IMR-90 (cell line): ENCODE measurements around the gene HOXD12. TPM values are rescaled to one million over a fixed set of nuclear protein-coding genes. Genes with fewer than 3 reads are reported as not detected.

Source experiments
- ATAC-seq: fragments of 200-7000 bp; cut with Tn5 transposase; 2 replicates; pipeline ENCODE4 v1.9.1; 2020; ENCODE audit warnings: low read depth, mild to moderate bottlenecking, moderate library complexity
- BruUV-seq: library from RNA; stranded (reverse); fragments of 400-500 nt; replicated peaks from 2 replicates; lab custom pipeline; 2021; lab: Mats Ljungman, UMichigan
- CTCF ChIA-PET: fragments of 300-600 bp; formaldehyde crosslinking; extraction: SDS; loops from one replicate; lab custom pipeline; 2021; ENCODE audit warnings: antibody characterized with exemption; lab: Yijun Ruan, JAX
- POLR2A ChIA-PET: fragments of 300-600 bp; sonication (Branson Sonifier 250); formaldehyde crosslinking; loops from one replicate; lab custom pipeline; 2022; ENCODE audit warnings: antibody characterized with exemption; ENCODE audit not compliant: unreplicated experiment; lab: Charles Lee
- DNase-seq: peaks from one replicate; pipeline ENCODE4 v3.0.0; 2013
- H2AFZ ChIP-seq: replicated peaks from 2 replicates; pipeline ENCODE3; 2013; ENCODE audit warnings: low read length, mild to moderate bottlenecking; ENCODE audit not compliant: poor library complexity
- H2AK5ac ChIP-seq: 2 replicates; pipeline ENCODE4 v1.6.1; 2013; ENCODE audit warnings: low read depth, low read length, inconsistent platforms
- H2AK9ac ChIP-seq: replicated peaks from 2 replicates; pipeline ENCODE3; 2013; ENCODE audit warnings: mild to moderate bottlenecking, low read depth, low read length, moderate library complexity; ENCODE audit not compliant: poor library complexity
- H2BK120ac ChIP-seq: 2 replicates; pipeline ENCODE4 v1.6.1; 2013; ENCODE audit warnings: low read depth, low read length, inconsistent platforms
- H2BK15ac ChIP-seq: 3 replicates; pipeline ENCODE4 v1.6.1; 2013; ENCODE audit warnings: low read depth, low read length, inconsistent platforms
- H2BK20ac ChIP-seq: 2 replicates; pipeline ENCODE4 v1.6.1; 2013; ENCODE audit warnings: low read depth, mild to moderate bottlenecking, inconsistent platforms, low read length, moderate library complexity
- H2BK5ac ChIP-seq: 2 replicates; pipeline ENCODE4 v1.6.1; 2013; ENCODE audit warnings: mild to moderate bottlenecking, low read depth, low read length, inconsistent platforms; ENCODE audit not compliant: poor library complexity, severe bottlenecking
- H3K14ac ChIP-seq: replicated peaks from 2 replicates; pipeline ENCODE4 v1.6.1; 2013; ENCODE audit warnings: low read depth, low read length, inconsistent platforms
- H3K18ac ChIP-seq: 2 replicates; pipeline ENCODE4 v1.6.1; 2013; ENCODE audit warnings: low read depth, low read length, control low read depth
- H3K23ac ChIP-seq: 2 replicates; pipeline ENCODE4 v1.6.1; 2013; ENCODE audit warnings: low read depth, low read length, inconsistent platforms
- H3K27ac ChIP-seq: 2 replicates; pipeline ENCODE4 v1.5.1; 2013; ENCODE audit warnings: mild to moderate bottlenecking, control low read depth, low read length; ENCODE audit not compliant: insufficient read depth
- H3K27me3 ChIP-seq: 2 replicates; pipeline ENCODE4 v1.6.1; 2013; ENCODE audit warnings: low read length; ENCODE audit not compliant: control insufficient read depth, insufficient read depth
- H3K36me3 ChIP-seq: 2 replicates; pipeline ENCODE4 v1.6.1; 2013; ENCODE audit warnings: low read length, mixed read lengths; ENCODE audit not compliant: control insufficient read depth, insufficient read depth
- H3K4ac ChIP-seq: 2 replicates; pipeline ENCODE4 v1.6.1; 2013; ENCODE audit warnings: low read depth, low read length, inconsistent platforms
- H3K4me1 ChIP-seq: 2 replicates; pipeline ENCODE4 v1.6.1; 2013; ENCODE audit warnings: low read length, mixed read lengths; ENCODE audit not compliant: control insufficient read depth, insufficient read depth
- H3K4me2 ChIP-seq: 2 replicates; pipeline ENCODE4 v1.6.1; 2013; ENCODE audit warnings: low read depth, mild to moderate bottlenecking, control low read depth, low read length, moderate library complexity
- H3K4me3 ChIP-seq: 2 replicates; pipeline ENCODE4 v1.5.1; 2013; ENCODE audit warnings: low read depth, mild to moderate bottlenecking, control low read depth, low read length, moderate library complexity; ENCODE audit not compliant: insufficient read depth
- H3K56ac ChIP-seq: 2 replicates; pipeline ENCODE4 v1.6.1; 2013; ENCODE audit warnings: low read length, inconsistent platforms; ENCODE audit not compliant: insufficient read depth; ENCODE audit errors: extremely low read depth
- H3K79me1 ChIP-seq, 2 experiments: 2 replicates each; pipeline ENCODE4 v1.6.1; 2013; ENCODE audit warnings: low read length in 2 of 2, inconsistent platforms in 1 of 2, low read depth in 1 of 2
- H3K9ac ChIP-seq: 2 replicates; pipeline ENCODE4 v1.6.1; 2013; ENCODE audit warnings: low read depth, low read length, control low read depth
- H3K9me1 ChIP-seq: 2 replicates; pipeline ENCODE4 v1.6.1; 2013; ENCODE audit warnings: low read length, inconsistent platforms; ENCODE audit not compliant: insufficient read depth
- H3K9me3 ChIP-seq: 2 replicates; pipeline ENCODE4 v1.6.1; 2013; ENCODE audit warnings: low read length; ENCODE audit not compliant: control insufficient read depth, insufficient read depth
- H4K20me1 ChIP-seq: 2 replicates; pipeline ENCODE4 v1.6.1; 2013; ENCODE audit warnings: low read length, inconsistent platforms; ENCODE audit not compliant: insufficient read depth
- H4K5ac ChIP-seq: 2 replicates; pipeline ENCODE4 v1.6.1; 2013; ENCODE audit warnings: mild to moderate bottlenecking, low read depth, low read length, control low read depth
- H4K8ac ChIP-seq, 2 experiments: 2 replicates each; pipeline ENCODE4 v1.6.1; 2013; ENCODE audit warnings: low read depth in 2 of 2, low read length in 2 of 2, control low read depth in 1 of 2, inconsistent platforms in 1 of 2
- H4K91ac ChIP-seq: 2 replicates; pipeline ENCODE4 v1.6.1; 2013; ENCODE audit warnings: low read depth, low read length, inconsistent platforms; ENCODE audit not compliant: insufficient read depth
- CEBPB ChIP-seq: IDR thresholded peaks from 2 replicates; pipeline ENCODE4 v1.6.1; 2012; ENCODE audit warnings: low read depth, low read length, improper control_type of control experiment
- CHD1 ChIP-seq: IDR thresholded peaks from 2 replicates; pipeline ENCODE4 v1.6.1; 2012; ENCODE audit warnings: low read depth, low read length, improper control_type of control experiment
- FOS ChIP-seq: fragments of 150-350 bp; IDR thresholded peaks from 2 replicates; pipeline ENCODE4 v1.6.1; 2016; ENCODE audit warnings: low read depth, low read length
- MAFK ChIP-seq: IDR thresholded peaks from 2 replicates; pipeline ENCODE4 v1.6.1; 2012; ENCODE audit warnings: low read depth, low read length, improper control_type of control experiment
- MAZ ChIP-seq: IDR thresholded peaks from 2 replicates; pipeline ENCODE4 v1.6.1; 2012; ENCODE audit warnings: low read depth, mild to moderate bottlenecking, low read length, improper control_type of control experiment, moderate library complexity, borderline replicate concordance
- MXI1 ChIP-seq: IDR thresholded peaks from 2 replicates; pipeline ENCODE4 v1.6.1; 2012; ENCODE audit warnings: low read depth, mild to moderate bottlenecking, low read length, moderate library complexity, borderline replicate concordance
- NFE2L2 ChIP-seq: fragments of 150-350 bp; IDR thresholded peaks from 2 replicates; pipeline ENCODE4 v1.6.1; 2016; ENCODE audit warnings: low read depth, mild to moderate bottlenecking, low read length
- POLR2A ChIP-seq: IDR thresholded peaks from 2 replicates; pipeline ENCODE4 v1.6.1; 2012; ENCODE audit warnings: mild to moderate bottlenecking, low read depth, low read length
- RAD21 ChIP-seq: IDR thresholded peaks from 2 replicates; pipeline ENCODE4 v1.6.1; 2012; ENCODE audit warnings: low read length, improper control_type of control experiment
- RCOR1 ChIP-seq: IDR thresholded peaks from 2 replicates; pipeline ENCODE4 v1.6.1; 2012; ENCODE audit warnings: mild to moderate bottlenecking, low read length, improper control_type of control experiment; ENCODE audit not compliant: insufficient replicate concordance
- RFX5 ChIP-seq: IDR thresholded peaks from 2 replicates; pipeline ENCODE4 v1.8.0; 2012; ENCODE audit warnings: low read depth, mild to moderate bottlenecking, low read length, moderate library complexity
- SMC3 ChIP-seq: fragments of 150-350 bp; IDR thresholded peaks from 2 replicates; pipeline ENCODE4 v1.6.1; 2016; ENCODE audit warnings: low read depth, mild to moderate bottlenecking, antibody characterized with exemption, low read length, moderate library complexity
- WGBS, 2 experiments: methylation state at CpG; one replicate each; pipeline versions ENCODE4 v1.1.5 to v1.1.7; 2013; ENCODE audit warnings: missing lambda C conversion rate in 2 of 2; ENCODE audit not compliant: insufficient read length in 1 of 2; ENCODE audit errors: extremely low coverage in 2 of 2; 5-methylcytosine and 5-hydroxymethylcytosine counted together
- dilution Hi-C: fragments of 300-500 bp; cut with HindIII; formaldehyde crosslinking; loops from one replicate; pipeline ENCODE4 v1.14.3; 2018; ENCODE audit warnings: low sequenced_read_pairs; ENCODE audit not compliant: unreplicated experiment
- in situ Hi-C: fragments of 300-500 bp; cut with MboI; formaldehyde crosslinking; loops from 3 replicates; pipeline ENCODE4 v1.14.3; 2019; ENCODE audit warnings: low sequenced_read_pairs, inconsistent platforms, mixed read lengths
- intact Hi-C: fragments of 100-400 bp; cut with micrococcal nuclease; formaldehyde crosslinking; loops from 2 replicates; pipeline ENCODE4 v1.10.0; 2022
- polyA plus RNA-seq, 3 experiments: library from polyadenylated mRNA; depleted of rRNA; stranded (reverse); fragments of >200 nt; gene quantifications; 2 replicates each; pipeline ENCODE4 v1.2.3, GENCODE V29; 2012; ENCODE audit warnings: low replicate concordance in 1 of 3
- total RNA-seq: library from RNA; depleted of rRNA; stranded (reverse); fragments of >200 nt; gene quantifications from 2 replicates; pipeline ENCODE4 v1.2.3, GENCODE V29; 2012
- TF ChIP-seq, protein P1 (sequence below): fragments of 150-350 bp; IDR thresholded peaks from 2 replicates; pipeline ENCODE4 v1.6.1; 2017; ENCODE audit warnings: mild to moderate bottlenecking, antibody characterized with exemption, low read length, low read depth
- TF ChIP-seq, protein P2 (sequence below): fragments of 150-350 bp; IDR thresholded peaks from 2 replicates; pipeline ENCODE4 v1.6.1; 2016; ENCODE audit warnings: low read depth, mild to moderate bottlenecking, low read length, moderate library complexity, borderline replicate concordance

The HOXD12 gene
- total and polyA plus RNA-seq, 2 of the 4 experiments (the other 2 are of a cell fraction), result not detected

DNA sequence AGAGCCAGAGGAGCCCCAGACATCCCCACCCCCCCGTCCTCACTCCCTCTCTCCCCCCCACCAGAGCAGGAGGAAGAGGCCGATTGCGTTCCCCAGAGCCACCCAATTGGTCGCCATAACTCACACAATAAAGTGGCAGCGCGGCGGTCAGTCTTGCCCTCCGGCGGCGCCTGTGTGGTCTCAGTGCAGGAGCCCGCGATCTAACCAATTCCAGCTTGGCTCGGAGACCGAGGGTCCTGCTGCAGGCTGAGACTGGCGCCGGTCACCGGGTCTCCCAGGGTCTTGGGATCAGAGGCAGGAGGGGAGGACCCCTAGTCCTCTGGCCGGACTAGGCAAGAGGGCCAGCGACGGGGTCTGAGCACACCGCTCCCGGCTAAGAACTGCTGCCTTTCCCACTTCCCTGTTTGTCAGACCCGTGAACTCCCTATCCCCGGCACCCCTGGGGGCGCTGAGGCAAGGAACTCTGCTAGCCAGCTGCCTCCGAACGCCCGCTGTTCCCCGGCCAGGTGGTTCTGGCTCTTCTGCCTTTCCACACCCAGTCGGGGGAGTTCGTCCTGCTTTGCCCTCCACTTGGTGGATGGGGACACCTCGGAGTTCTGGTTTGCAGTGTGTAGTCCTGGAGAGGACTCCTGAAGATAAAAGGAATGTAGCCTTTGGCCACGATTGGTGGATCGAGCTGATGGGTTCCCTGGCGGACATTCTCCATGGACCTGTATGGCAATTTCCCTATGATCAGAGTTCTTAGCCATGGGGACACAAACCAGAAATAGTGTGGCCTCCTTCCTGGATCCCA, 1.0 kb upstream of the HOXD12 start (continued):
- no peak for TF ChIP-seq RCOR1

DNA sequence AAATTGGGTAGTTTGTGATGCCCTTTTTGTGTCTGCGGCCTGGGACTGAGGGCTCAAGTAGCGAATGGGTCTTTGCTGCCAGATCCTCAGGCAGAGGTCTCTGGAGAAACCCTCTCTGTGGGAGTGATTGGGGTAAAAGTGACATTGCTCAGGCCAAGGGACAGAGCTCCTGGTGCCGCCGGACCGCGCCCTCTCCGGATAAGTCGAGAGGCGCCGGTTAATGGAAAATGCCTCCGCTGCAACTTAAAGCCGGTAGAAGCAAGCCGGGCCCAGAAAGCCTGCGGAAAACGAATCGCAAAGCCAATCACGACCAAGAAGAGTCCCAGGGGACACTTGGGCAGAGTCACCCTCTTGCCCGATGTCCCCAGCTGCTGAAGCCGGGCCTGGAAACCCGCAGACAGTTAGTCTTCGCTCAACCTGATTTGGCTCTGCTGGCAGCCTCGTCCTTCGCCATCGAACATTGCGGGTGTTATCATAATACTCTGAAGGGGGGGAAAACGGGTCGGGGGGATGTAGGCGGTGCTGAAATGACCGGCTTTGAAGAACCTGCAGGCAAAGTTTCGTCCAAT, 352 bp upstream of the HOXD12 start:
- no peak overlapping the region for H2BK15ac ChIP-seq
- no peak overlapping the region for H2AK5ac ChIP-seq
- H3K18ac ChIP-seq, result no peak overlapping the region
- no peak overlapping the region for H3K4me3 ChIP-seq
- no peak overlapping the region for H4K5ac ChIP-seq
- no peaks in the 10 kb centered on the region for H4K20me1 ChIP-seq
- BruUV-seq, result no TSS peak
- no peak overlapping the region for H3K23ac ChIP-seq
- H3K4ac ChIP-seq, result no peak overlapping the region
- ChIA-PET CTCF (no interaction called here), POLR2A (no interaction called here)
- H3K9me3 ChIP-seq, result peaks cover 1% of the 10 kb centered on the region
- TF ChIP-seq, protein P1, sequence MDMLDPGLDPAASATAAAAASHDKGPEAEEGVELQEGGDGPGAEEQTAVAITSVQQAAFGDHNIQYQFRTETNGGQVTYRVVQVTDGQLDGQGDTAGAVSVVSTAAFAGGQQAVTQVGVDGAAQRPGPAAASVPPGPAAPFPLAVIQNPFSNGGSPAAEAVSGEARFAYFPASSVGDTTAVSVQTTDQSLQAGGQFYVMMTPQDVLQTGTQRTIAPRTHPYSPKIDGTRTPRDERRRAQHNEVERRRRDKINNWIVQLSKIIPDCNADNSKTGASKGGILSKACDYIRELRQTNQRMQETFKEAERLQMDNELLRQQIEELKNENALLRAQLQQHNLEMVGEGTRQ, result no peak
- TF ChIP-seq MXI1, result no peak
- no peak for TF ChIP-seq NFE2L2
- TF ChIP-seq CEBPB, result no peak
- no peak for TF ChIP-seq MAZ
- TF ChIP-seq, protein P2, sequence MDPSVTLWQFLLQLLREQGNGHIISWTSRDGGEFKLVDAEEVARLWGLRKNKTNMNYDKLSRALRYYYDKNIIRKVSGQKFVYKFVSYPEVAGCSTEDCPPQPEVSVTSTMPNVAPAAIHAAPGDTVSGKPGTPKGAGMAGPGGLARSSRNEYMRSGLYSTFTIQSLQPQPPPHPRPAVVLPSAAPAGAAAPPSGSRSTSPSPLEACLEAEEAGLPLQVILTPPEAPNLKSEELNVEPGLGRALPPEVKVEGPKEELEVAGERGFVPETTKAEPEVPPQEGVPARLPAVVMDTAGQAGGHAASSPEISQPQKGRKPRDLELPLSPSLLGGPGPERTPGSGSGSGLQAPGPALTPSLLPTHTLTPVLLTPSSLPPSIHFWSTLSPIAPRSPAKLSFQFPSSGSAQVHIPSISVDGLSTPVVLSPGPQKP, result no peak
- TF ChIP-seq RFX5, result no peak
- TF ChIP-seq FOS, result no peak
- TF ChIP-seq SMC3, result no peak
- TF ChIP-seq RAD21, result no peak
- TF ChIP-seq MAFK, result no peak
- no peak for TF ChIP-seq CHD1
- no peak for TF ChIP-seq RCOR1
- TF ChIP-seq POLR2A, result no peak
- no peak overlapping the region for H2BK20ac ChIP-seq
- H3K14ac ChIP-seq, result no peak overlapping the region
- H2BK5ac ChIP-seq, result no peak overlapping the region
- no peak overlapping the region for H4K8ac ChIP-seq
- 0% methylated on average over 9 of the region's 30 CpGs; no CpG with 5 or more reads in 1 of the 2 experiments for WGBS, 2 experiments
- in situ Hi-C loops (loop anchor here (10.0 to 25.0 kb wide), 4 partner anchors 414 to 1362 kb away; no protein-coding TSS in a partner anchor), intact Hi-C loops (loop anchor here (5.0 to 10.0 kb wide), 3 partner anchors 847 to 1394 kb away; no protein-coding TSS in a partner anchor), dilution Hi-C loops (no loop called here)
- peaks cover 93% of the 10 kb centered on the region for H3K27me3 ChIP-seq
- H2AK9ac ChIP-seq, result peak overlapping the region; percentile 19
- no peak overlapping the region for H2BK120ac ChIP-seq
- no peak overlapping the region for H3K9ac ChIP-seq
- H3K9me1 ChIP-seq, result no peaks in the 10 kb centered on the region
- peaks cover 3% of the 10 kb centered on the region; the same call in 1 of the 2 replicates for H3K4me1 ChIP-seq
- no peak overlapping the region for H3K56ac ChIP-seq
- no peak overlapping the region for H3K4me2 ChIP-seq
- no peak overlapping the region for H2AFZ ChIP-seq
- no peak overlapping the region for H4K91ac ChIP-seq
- ATAC-seq, result no peak
- DNase-seq, result no peak
- no peak overlapping the region for H3K27ac ChIP-seq
- H3K36me3 ChIP-seq, result no peaks in the 10 kb centered on the region
- H3K79me1 ChIP-seq, result no peaks in the 10 kb centered on the region
